ENCODE measurements around the gene PLXNA2.

PLXNA2 gene

GRCh38 chr1:208275083-208275482, 30.9 kb upstream of the PLXNA2 start:
- Mint-ChIP-seq H3K36me3 (ENCODE audit: insufficient read depth) (no peaks in the 10 kb centered on the region), H3K4me1 (ENCODE audit: low read depth in 2 of 2) (no peaks in the 10 kb centered on the region), H3K27ac (no peak overlapping the region), H3K4me3 (no peak overlapping the region), H3K9me3 (no peaks in the 10 kb centered on the region), H3K27me3 (peaks cover 61 to 71% of the 10 kb centered on the region in 2 donors)
- ATAC-seq (replicated peaks), result no peak
- no peak for DNase-seq

- no peak for DNase-seq
- no peak overlapping the region for H3K27ac Mint-ChIP-seq
Measured at GRCh38 chr1:208273386-208274017, 29.3 kb upstream of the PLXNA2 start.

GRCh38 chr1:208272713-208273112, 28.5 kb upstream of the PLXNA2 start:
- Mint-ChIP-seq H3K27ac (no peak overlapping the region), H3K4me3 (no peak overlapping the region), H3K4me1 (ENCODE audit: low read depth in 2 of 2) (no peaks in the 10 kb centered on the region), H3K9me3 (no peaks in the 10 kb centered on the region), H3K36me3 (ENCODE audit: insufficient read depth) (no peaks in the 10 kb centered on the region), H3K27me3 (peaks cover 74 to 88% of the 10 kb centered on the region in 2 donors)
- DNase-seq (no peak), ATAC-seq (replicated peaks) (no peak)

More at GRCh38 chr1:208273386-208274017, 29.3 kb upstream of the PLXNA2 start:
- ATAC-seq (replicated peaks), result no peak
- Mint-ChIP-seq H3K4me1 (ENCODE audit: low read depth in 2 of 2) (no peaks in the 10 kb centered on the region), H3K9me3 (no peaks in the 10 kb centered on the region), H3K27me3 (peaks cover 66 to 83% of the 10 kb centered on the region in 2 donors), H3K4me3 (no peak overlapping the region), H3K36me3 (ENCODE audit: insufficient read depth) (no peaks in the 10 kb centered on the region)

- no peak for ATAC-seq (replicated peaks)
- Mint-ChIP-seq H3K4me1 (ENCODE audit: low read depth in 2 of 2) (no peaks in the 10 kb centered on the region), H3K27me3 (peaks cover 75 to 88% of the 10 kb centered on the region in 2 donors)
Measured at GRCh38 chr1:208272311-208272710, 28.1 kb upstream of the PLXNA2 start.

GRCh38 chr1:208271236-208271635, 27.1 kb upstream of the PLXNA2 start:
- no peaks in the 10 kb centered on the region for H3K4me1 Mint-ChIP-seq (ENCODE audit: low read depth in 2 of 2)
- ATAC-seq (replicated peaks) (no peak), DNase-seq (no peak)
- H3K27me3 Mint-ChIP-seq, result peaks cover 76 to 88% of the 10 kb centered on the region in 2 donors
- H3K9me3 Mint-ChIP-seq, result no peaks in the 10 kb centered on the region
- no peak overlapping the region for H3K4me3 Mint-ChIP-seq
- no peak overlapping the region for H3K27ac Mint-ChIP-seq
- no peaks in the 10 kb centered on the region for H3K36me3 Mint-ChIP-seq (ENCODE audit: insufficient read depth)

More at GRCh38 chr1:208272311-208272710, 28.1 kb upstream of the PLXNA2 start:
- no peak overlapping the region for H3K4me3 Mint-ChIP-seq
- no peak for DNase-seq
- no peaks in the 10 kb centered on the region for H3K36me3 Mint-ChIP-seq (ENCODE audit: insufficient read depth)
- no peak overlapping the region for H3K27ac Mint-ChIP-seq
- no peaks in the 10 kb centered on the region for H3K9me3 Mint-ChIP-seq

GRCh38 chr1:208270651-208271141, 26.5 kb upstream of the PLXNA2 start:
- no peaks in the 10 kb centered on the region for H3K4me1 Mint-ChIP-seq (ENCODE audit: low read depth in 2 of 2)
- no peak for DNase-seq

GRCh38 chr1:208269338-208269666, 25.1 kb upstream of the PLXNA2 start:
- no peaks in the 10 kb centered on the region for H3K36me3 Mint-ChIP-seq (ENCODE audit: insufficient read depth)
- H3K27ac Mint-ChIP-seq, result no peak overlapping the region
- DNase-seq (no peak), ATAC-seq (replicated peaks) (no peak)
- no peaks in the 10 kb centered on the region for H3K4me1 Mint-ChIP-seq (ENCODE audit: low read depth in 2 of 2)
- peaks cover 62 to 83% of the 10 kb centered on the region in 2 donors for H3K27me3 Mint-ChIP-seq
- H3K4me3 Mint-ChIP-seq, result no peak overlapping the region
- H3K9me3 Mint-ChIP-seq, result no peaks in the 10 kb centered on the region

More at GRCh38 chr1:208270651-208271141, 26.5 kb upstream of the PLXNA2 start:
- Mint-ChIP-seq H3K27me3 (peaks cover 71 to 85% of the 10 kb centered on the region in 2 donors), H3K9me3 (no peaks in the 10 kb centered on the region), H3K27ac (no peak overlapping the region), H3K36me3 (ENCODE audit: insufficient read depth) (no peaks in the 10 kb centered on the region), H3K4me3 (no peak overlapping the region)
- ATAC-seq (replicated peaks), result no peak

GRCh38 chr1:208268541-208269337, 24.6 kb upstream of the PLXNA2 start:
- ATAC-seq (replicated peaks), result no peak
- H3K9me3 Mint-ChIP-seq, result no peaks in the 10 kb centered on the region
- H3K36me3 Mint-ChIP-seq (ENCODE audit: insufficient read depth), result no peaks in the 10 kb centered on the region
- H3K27me3 Mint-ChIP-seq, result peaks cover 67 to 85% of the 10 kb centered on the region in 2 donors
- no peaks in the 10 kb centered on the region for H3K4me1 Mint-ChIP-seq (ENCODE audit: low read depth in 2 of 2)
- no peak for DNase-seq
- no peak overlapping the region for H3K4me3 Mint-ChIP-seq
- no peak overlapping the region for H3K27ac Mint-ChIP-seq

GRCh38 chr1:208265525-208265924, 21.3 kb upstream of the PLXNA2 start:
- Mint-ChIP-seq H3K4me1 (ENCODE audit: low read depth in 2 of 2) (no peaks in the 10 kb centered on the region), H3K9me3 (no peaks in the 10 kb centered on the region), H3K27ac (no peak overlapping the region), H3K27me3 (peaks cover 67 to 69% of the 10 kb centered on the region in 2 donors), H3K4me3 (no peak overlapping the region), H3K36me3 (ENCODE audit: insufficient read depth) (no peaks in the 10 kb centered on the region)
- ATAC-seq (replicated peaks) (no peak), DNase-seq (no peak)

GRCh38 chr1:208265122-208265469, 20.9 kb upstream of the PLXNA2 start:
- Mint-ChIP-seq H3K4me1 (ENCODE audit: low read depth in 2 of 2) (no peaks in the 10 kb centered on the region), H3K27me3 (peaks cover 63 to 69% of the 10 kb centered on the region in 2 donors), H3K36me3 (ENCODE audit: insufficient read depth) (no peaks in the 10 kb centered on the region), H3K9me3 (no peaks in the 10 kb centered on the region), H3K27ac (no peak overlapping the region), H3K4me3 (no peak overlapping the region)
- DNase-seq, result no peak
- ATAC-seq (replicated peaks), result no peak

- Mint-ChIP-seq H3K9me3 (no peaks in the 10 kb centered on the region), H3K4me3 (no peak overlapping the region)
- no peak for DNase-seq
Measured at GRCh38 chr1:208264469-208265121, 20.4 kb upstream of the PLXNA2 start.

GRCh38 chr1:208261874-208262273, 17.7 kb upstream of the PLXNA2 start:
- Mint-ChIP-seq H3K27me3 (peaks cover 54 to 73% of the 10 kb centered on the region in 2 donors), H3K4me1 (ENCODE audit: low read depth in 2 of 2) (no peaks in the 10 kb centered on the region), H3K36me3 (ENCODE audit: insufficient read depth) (no peaks in the 10 kb centered on the region), H3K27ac (no peak overlapping the region), H3K4me3 (no peak overlapping the region), H3K9me3 (no peaks in the 10 kb centered on the region)
- ATAC-seq (replicated peaks), result no peak
- no peak for DNase-seq

More at GRCh38 chr1:208264469-208265121, 20.4 kb upstream of the PLXNA2 start:
- peaks cover 58 to 70% of the 10 kb centered on the region in 2 donors for H3K27me3 Mint-ChIP-seq
- no peaks in the 10 kb centered on the region for H3K4me1 Mint-ChIP-seq (ENCODE audit: low read depth in 2 of 2)
- no peak for ATAC-seq (replicated peaks)
- H3K36me3 Mint-ChIP-seq (ENCODE audit: insufficient read depth), result no peaks in the 10 kb centered on the region
- no peak overlapping the region for H3K27ac Mint-ChIP-seq

GRCh38 chr1:208258277-208258676, 14.1 kb upstream of the PLXNA2 start:
- DNase-seq, result no peak
- Mint-ChIP-seq H3K4me3 (no peak overlapping the region), H3K4me1 (ENCODE audit: low read depth in 2 of 2) (no peaks in the 10 kb centered on the region), H3K27ac (no peak overlapping the region), H3K27me3 (peaks cover 59 to 78% of the 10 kb centered on the region in 2 donors), H3K9me3 (no peaks in the 10 kb centered on the region), H3K36me3 (ENCODE audit: insufficient read depth) (no peaks in the 10 kb centered on the region)
- ATAC-seq (replicated peaks), result no peak
